Esophagus muscularis mucosa (tissue), 4 donors: ENCODE data around the gene IKBKG. TPM values are rescaled to one million over a fixed set of nuclear protein-coding genes. Genes with fewer than 3 reads are reported as not detected.
A peak's percentile ranks its signal among the peaks of the same experiment; 100 is the strongest.
"Not testable (repeated sequence)": the region's sequence is repeated elsewhere in the genome, so short reads cannot be mapped to it uniquely, and the experiment has no call there.

Source experiments
- DNase-seq: peaks from one replicate; pipeline ENCODE4 v3.0.0-alpha.2; 2017; ENCODE audit errors: extremely low spot score
- H3K27ac ChIP-seq, 4 donors: fragments of 200-600 bp; sonication (generic); replicated peaks in 1 of 4; 1 replicate in 3 of 4; 2 replicates in 1 of 4; pipeline ENCODE4 v1.5.1; 2016 to 2019; ENCODE audit warnings: mild to moderate bottlenecking in 1 of 4
- H3K27me3 ChIP-seq, 4 donors: fragments of 200-600 bp; sonication (generic); one replicate each; pipeline versions ENCODE4 v1.5.1 to v1.6.0; 2016 to 2019
- H3K36me3 ChIP-seq, 4 donors: fragments of 200-600 bp; sonication (generic); one replicate each; pipeline ENCODE4 v1.5.1; 2016 to 2019
- H3K4me1 ChIP-seq, 4 donors: fragments of 200-600 bp; sonication (generic); one replicate each; pipeline ENCODE4 v1.5.1; 2016 to 2019
- H3K4me3 ChIP-seq, 4 donors: fragments of 200-600 bp; sonication (generic); 1 replicate in 2 of 4; 2 replicates in 2 of 4; pipeline ENCODE4 v1.5.1; 2016 to 2019; ENCODE audit warnings: mild to moderate bottlenecking in 4 of 4, moderate library complexity in 1 of 4
- H3K9me3 ChIP-seq, 4 donors: fragments of 200-600 bp; sonication (generic); 1 replicate in 3 of 4; 2 replicates in 1 of 4; pipeline ENCODE4 v1.5.1; 2016 to 2019
- CTCF ChIP-seq, 3 experiments: fragments of 200-600 bp in 2 of 3; fragments of 450-650 bp in 1 of 3; sonication (generic) in 2 of 3; IDR thresholded peaks; one replicate each; pipeline ENCODE4 v1.5.1; 2017 to 2019; ENCODE audit warnings: antibody characterized with exemption in 3 of 3, mild to moderate bottlenecking in 2 of 3, moderate library complexity in 1 of 3
- EP300 ChIP-seq: sonication (generic); formaldehyde crosslinking; IDR thresholded peaks from one replicate; pipeline ENCODE4 v1.6.1; 2017; ENCODE audit warnings: antibody characterized with exemption
- POLR2A ChIP-seq: fragments of 450-650 bp; IDR thresholded peaks from one replicate; pipeline ENCODE4 v1.6.1; 2017; ENCODE audit warnings: antibody characterized with exemption, moderate library complexity, mild to moderate bottlenecking, low read depth
- POLR2AphosphoS5 ChIP-seq, 2 donors: sonication (generic); formaldehyde crosslinking; IDR thresholded peaks; one replicate each; pipeline ENCODE4 v1.6.1; 2017; ENCODE audit warnings: antibody characterized with exemption in 2 of 2
- WGBS: methylation state at CpG from one replicate; pipeline ENCODE4 v1.1.5; 2018; 5-methylcytosine and 5-hydroxymethylcytosine counted together
- intact Hi-C: fragments of 100-400 bp; cut with DNase I; formaldehyde crosslinking; loops from one replicate; pipeline ENCODE4 v1.15.1; 2023
- total RNA-seq, 4 donors: library from RNA; depleted of rRNA; stranded (reverse); fragments of >200 nt; gene quantifications; one replicate each; pipeline versions ENCODE4 v1.1.0 to v1.2.1, GENCODE V29; 2016

IKBKG gene
- 10 to 100 TPM; 12.0 to 18.3 (median 17.3) TPM for total RNA-seq

GRCh38 chrX:154547245-154548027, at the start of gene IKBKG:
Gene IKBKG, plus strand, starts transcription at chrX:154547620. Its CDS starts 4,383 bp downstream, at chrX:154552003.
- 53% methylated on average over 45 of the region's 69 CpGs for WGBS
- peaks cover 0 to 4% (median 0%) of the 10 kb centered on the region in 4 donors for H3K9me3 ChIP-seq
- H3K4me1 ChIP-seq: peaks cover 13 to 47% (median 43%) of the 10 kb centered on the region in 4 donors
- TF ChIP-seq POLR2A: no peak
- TF ChIP-seq CTCF (IDR thresholded peaks at IDR 0.05): no peak
- TF ChIP-seq EP300: no peak
- TF ChIP-seq POLR2AphosphoS5 (IDR thresholded peaks at IDR 0.05): peak; percentile 38 to 73
- H3K27ac ChIP-seq: peak within 1 kb of the TSS; percentile 86 to 91 (median 88)
- no peaks in the 10 kb centered on the region for H3K27me3 ChIP-seq
- intact Hi-C loops: no loop called here
- peak; percentile 94 for DNase-seq
- peaks cover 0 to 7% (median 4%) of the 10 kb centered on the region in 4 donors for H3K36me3 ChIP-seq
- H3K4me3 ChIP-seq: peak within 1 kb of the TSS; percentile 66 to 85 (median 67)

- H3K4me3 ChIP-seq, H3K9me3 ChIP-seq, H3K4me1 ChIP-seq, H3K27me3 ChIP-seq, DNase-seq, H3K27ac ChIP-seq, intact Hi-C loops: not testable (repeated sequence)
- 94% methylated on average over 7 of the region's 7 CpGs for WGBS
- H3K36me3 ChIP-seq: peaks cover 0 to 17% (median 11%) of the 10 kb centered on the region in 4 donors
Measured at GRCh38 chrX:154501423-154501822, 46.0 kb upstream of the IKBKG start.

GRCh38 chrX:154502098-154502497, 45.3 kb upstream of the IKBKG start:
- TF ChIP-seq POLR2AphosphoS5 (IDR thresholded peaks at IDR 0.05): no peak
- TF ChIP-seq EP300: no peak
- no peak for TF ChIP-seq CTCF (IDR thresholded peaks at IDR 0.05)
- no peak for TF ChIP-seq POLR2A
- intact Hi-C loops: no loop called here
- H3K4me3 ChIP-seq: no peak overlapping the region
- no peaks in the 10 kb centered on the region for H3K9me3 ChIP-seq
- no peak for DNase-seq
- no peak overlapping the region for H3K27ac ChIP-seq
- H3K36me3 ChIP-seq: peaks cover 0 to 24% (median 18%) of the 10 kb centered on the region in 4 donors
- H3K27me3 ChIP-seq: no peaks in the 10 kb centered on the region
- H3K4me1 ChIP-seq: no peaks in the 10 kb centered on the region
- 79% methylated on average over 8 of the region's 8 CpGs for WGBS

GRCh38 chrX:154502989-154503388, 44.4 kb upstream of the IKBKG start:
- Histone ChIP-seq H3K27me3 (no peaks in the 10 kb centered on the region), H3K4me3 (no peak overlapping the region), H3K4me1 (no peaks in the 10 kb centered on the region), H3K36me3 (peaks cover 0 to 33% (median 24%) of the 10 kb centered on the region in 4 donors), H3K27ac (no peak overlapping the region), H3K9me3 (no peaks in the 10 kb centered on the region)
- DNase-seq: no peak
- intact Hi-C loops: no loop called here
- 73% methylated on average over 3 of the region's 3 CpGs for WGBS
- TF ChIP-seq EP300 (no peak), POLR2A (no peak)

- Histone ChIP-seq H3K27ac (no peak overlapping the region), H3K36me3 (peaks cover 0 to 45% (median 31%) of the 10 kb centered on the region in 4 donors), H3K9me3 (peaks cover 0 to 4% (median 0%) of the 10 kb centered on the region in 4 donors), H3K4me3 (no peak overlapping the region), H3K27me3 (no peaks in the 10 kb centered on the region), H3K4me1 (no peaks in the 10 kb centered on the region)
- 83% methylated on average over 12 of the region's 12 CpGs for WGBS
- DNase-seq: no peak
- TF ChIP-seq POLR2A (no peak), EP300 (no peak), POLR2AphosphoS5 (IDR thresholded peaks at IDR 0.05) (no peak), CTCF (IDR thresholded peaks at IDR 0.05) (no peak)
- intact Hi-C loops: no loop called here
Measured at GRCh38 chrX:154505734-154506133, 41.7 kb upstream of the IKBKG start.
